ENCODE results near the gene STX16. TPM values are rescaled to one million over a fixed set of nuclear protein-coding genes. Genes with fewer than 3 reads are reported as not detected.

The STX16 gene
- total RNA-seq, 1 donor from 2014 or later = 67.8 TPM

GRCh38 chr20:58701431-58702160 is 50.5 kb downstream of the STX16 start:
- no peaks in the 10 kb centered on the region for H3K27me3 ChIP-seq (ENCODE audit: low read depth)
- no peaks in the 10 kb centered on the region for H3K4me1 ChIP-seq
- intact Hi-C loops (cut with DNase I) = no loop called here
- DNase-seq (no peak), ATAC-seq (no peak)
- no peaks in the 10 kb centered on the region for H3K9me3 ChIP-seq
- no peak overlapping the region for H3K27ac ChIP-seq
- H3K36me3 ChIP-seq = peaks cover 83% of the 10 kb centered on the region
- H3K4me3 ChIP-seq = no peak overlapping the region
- no peak for TF ChIP-seq CTCF (IDR thresholded peaks at IDR 0.05)

GRCh38 chr20:58702161-58702510 is 51.1 kb downstream of the STX16 start:
- Histone ChIP-seq H3K27me3 (ENCODE audit: low read depth) (no peaks in the 10 kb centered on the region), H3K9me3 (no peaks in the 10 kb centered on the region), H3K27ac (no peak overlapping the region), H3K4me1 (no peaks in the 10 kb centered on the region), H3K36me3 (peaks cover 77% of the 10 kb centered on the region), H3K4me3 (no peak overlapping the region)
- DNase-seq (no peak), ATAC-seq (no peak)
- intact Hi-C loops (cut with DNase I) = no loop called here
- TF ChIP-seq CTCF (IDR thresholded peaks at IDR 0.05) = no peak

- intact Hi-C loops (cut with DNase I) = no loop called here
Measured at GRCh38 chr20:58702859-58703648, 52.0 kb downstream of the STX16 start.

GRCh38 chr20:58703765-58704371 is 52.8 kb downstream of the STX16 start:
- H3K4me3 ChIP-seq = no peak overlapping the region
- H3K27me3 ChIP-seq (ENCODE audit: low read depth) = no peaks in the 10 kb centered on the region
- H3K4me1 ChIP-seq = no peaks in the 10 kb centered on the region
- intact Hi-C loops (cut with DNase I) = no loop called here
- TF ChIP-seq CTCF (IDR thresholded peaks at IDR 0.05) = no peak
- H3K9me3 ChIP-seq = no peaks in the 10 kb centered on the region
- no peak for ATAC-seq
- H3K27ac ChIP-seq = no peak overlapping the region
- peaks cover 60% of the 10 kb centered on the region for H3K36me3 ChIP-seq
- no peak for DNase-seq

More at GRCh38 chr20:58702859-58703648, 52.0 kb downstream of the STX16 start:
- Histone ChIP-seq H3K36me3 (peaks cover 68% of the 10 kb centered on the region), H3K27me3 (ENCODE audit: low read depth) (no peaks in the 10 kb centered on the region), H3K9me3 (no peaks in the 10 kb centered on the region), H3K4me3 (no peak overlapping the region), H3K27ac (no peak overlapping the region), H3K4me1 (no peaks in the 10 kb centered on the region)
- peak; percentile 22 for TF ChIP-seq CTCF (IDR thresholded peaks at IDR 0.05)
- no peak for ATAC-seq
- DNase-seq = no peak

GRCh38 chr20:58705208-58705926 is 54.3 kb downstream of the STX16 start:
- Histone ChIP-seq H3K36me3 (peaks cover 52% of the 10 kb centered on the region), H3K27me3 (ENCODE audit: low read depth) (no peaks in the 10 kb centered on the region), H3K4me3 (no peak overlapping the region), H3K27ac (no peak overlapping the region), H3K9me3 (no peaks in the 10 kb centered on the region), H3K4me1 (no peaks in the 10 kb centered on the region)
- DNase-seq (no peak), ATAC-seq (no peak)
- no peak for TF ChIP-seq CTCF (IDR thresholded peaks at IDR 0.05)
- intact Hi-C loops (cut with DNase I) = no loop called here

All from lower lobe of right lung (tissue), 2 donors.